Epithelial cell of esophagus (primary cell): ENCODE results near the gene SSBP4.

ENCODE experiments used
- DNase-seq: peaks from one replicate; pipeline ENCODE4 v3.0.0; 2010; ENCODE audit warnings: low read depth
- H3K4me3 ChIP-seq: 2 replicates; pipeline ENCODE4 v1.5.1; 2011; ENCODE audit warnings: mild to moderate bottlenecking, low read length, control low read depth
- CTCF ChIP-seq: IDR thresholded peaks from 2 replicates; pipeline ENCODE4 v1.5.1; 2011; ENCODE audit warnings: low read depth, mild to moderate bottlenecking, low read length, control low read depth, inconsistent platforms; ENCODE audit not compliant: insufficient read depth; ENCODE audit errors: missing control alignments

SSBP4 gene

DNA sequence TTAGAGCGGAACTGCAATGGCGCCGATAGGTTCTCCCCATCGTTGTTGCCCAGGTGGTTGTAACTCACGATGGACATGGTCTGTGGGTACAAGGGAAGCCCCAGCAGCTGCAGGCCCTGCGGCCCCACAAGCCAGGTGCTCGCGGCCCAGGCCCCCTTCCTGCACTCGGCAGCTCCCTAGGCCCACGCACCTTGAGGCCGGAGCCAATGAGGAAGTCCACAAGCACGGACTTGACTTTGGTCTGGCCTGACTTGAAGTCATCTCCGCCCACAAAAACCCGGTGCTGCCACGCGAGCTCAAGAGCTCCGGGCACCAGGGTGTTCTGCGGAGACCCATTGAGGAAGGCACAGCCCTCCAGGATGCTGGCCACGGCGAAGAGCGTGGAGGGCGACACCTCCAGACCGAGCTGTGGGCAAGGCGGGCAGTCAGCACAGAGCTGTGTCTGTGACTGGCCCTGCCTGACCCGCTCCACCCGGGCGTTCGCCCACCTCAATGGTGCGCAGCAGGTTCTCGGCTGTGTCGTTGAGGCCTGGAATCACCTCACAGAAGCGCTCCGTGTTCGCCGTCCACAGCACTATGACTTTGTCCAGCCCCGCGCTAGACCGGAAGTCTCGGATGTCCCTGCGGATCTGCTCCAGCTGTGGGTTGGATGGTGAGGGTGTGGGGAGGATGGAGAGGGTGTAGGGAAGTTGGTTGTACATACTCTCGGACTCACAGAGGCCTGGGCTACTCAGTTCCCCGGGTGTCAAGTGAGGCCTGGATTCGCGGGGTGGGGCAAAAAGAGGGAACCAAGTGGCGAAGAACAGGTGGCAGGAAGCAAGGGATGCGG, 16.9 kb downstream of the SSBP4 start:
- DNase-seq, result peak; percentile 46
- no peak for TF ChIP-seq CTCF
- H3K4me3 ChIP-seq, result no peak overlapping the region

- peak; percentile 54 for DNase-seq
- no peak for TF ChIP-seq CTCF
- H3K4me3 ChIP-seq, result peak overlapping the region; percentile 29
These were observed 17.7 kb downstream of the SSBP4 start for GRCh38 chr19:18436671-18437490.

DNA sequence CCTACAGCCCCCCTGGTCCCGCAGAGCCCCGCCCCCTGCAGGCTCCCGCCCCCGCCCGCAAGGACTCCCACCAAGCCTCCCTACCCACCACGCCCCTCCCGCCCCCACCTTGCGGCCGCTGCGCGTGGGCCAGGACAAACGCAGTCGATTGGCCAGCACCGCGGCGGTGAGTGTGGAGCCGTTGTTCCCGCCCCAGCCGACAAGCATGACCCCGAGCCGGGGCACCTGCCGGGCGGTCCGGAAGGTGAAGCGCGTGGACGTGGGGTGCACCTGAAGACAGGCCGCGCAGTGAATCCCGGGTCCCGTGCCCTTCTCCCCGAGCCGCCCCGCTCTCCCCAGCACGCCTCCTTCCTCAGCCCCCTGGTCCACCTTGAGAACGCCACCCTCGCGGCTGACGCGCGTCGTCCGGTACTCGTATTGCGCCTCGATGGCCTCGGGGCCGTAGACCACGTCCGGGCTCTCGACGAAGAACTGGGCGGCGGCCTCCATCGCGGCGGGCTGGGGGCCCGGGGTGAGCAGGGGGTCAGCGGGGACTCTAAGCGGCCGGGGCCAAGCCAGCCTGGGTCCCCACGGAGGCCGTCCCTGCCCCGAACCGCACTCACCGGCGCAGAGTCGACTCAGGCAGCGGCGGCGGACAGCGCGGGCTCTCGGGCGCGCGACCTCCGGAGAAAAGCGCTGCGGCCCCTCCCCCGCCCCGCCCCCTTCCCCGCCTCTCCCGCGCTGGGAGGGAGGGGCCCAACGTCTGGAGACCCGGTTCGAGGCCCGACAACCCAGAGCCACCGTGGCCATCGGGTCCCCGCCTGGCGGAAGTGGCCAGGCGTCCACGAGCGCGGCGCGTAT, 18.5 kb downstream of the SSBP4 start, which contains the start of gene ISYNA1:
Gene ISYNA1 (minus strand): TSS at position 643 of the 840 bp plus-strand sequence. CDS start 154 bp downstream, at position 489.
- TF ChIP-seq CTCF, result no peak
- peak; percentile 41 for DNase-seq

DNA sequence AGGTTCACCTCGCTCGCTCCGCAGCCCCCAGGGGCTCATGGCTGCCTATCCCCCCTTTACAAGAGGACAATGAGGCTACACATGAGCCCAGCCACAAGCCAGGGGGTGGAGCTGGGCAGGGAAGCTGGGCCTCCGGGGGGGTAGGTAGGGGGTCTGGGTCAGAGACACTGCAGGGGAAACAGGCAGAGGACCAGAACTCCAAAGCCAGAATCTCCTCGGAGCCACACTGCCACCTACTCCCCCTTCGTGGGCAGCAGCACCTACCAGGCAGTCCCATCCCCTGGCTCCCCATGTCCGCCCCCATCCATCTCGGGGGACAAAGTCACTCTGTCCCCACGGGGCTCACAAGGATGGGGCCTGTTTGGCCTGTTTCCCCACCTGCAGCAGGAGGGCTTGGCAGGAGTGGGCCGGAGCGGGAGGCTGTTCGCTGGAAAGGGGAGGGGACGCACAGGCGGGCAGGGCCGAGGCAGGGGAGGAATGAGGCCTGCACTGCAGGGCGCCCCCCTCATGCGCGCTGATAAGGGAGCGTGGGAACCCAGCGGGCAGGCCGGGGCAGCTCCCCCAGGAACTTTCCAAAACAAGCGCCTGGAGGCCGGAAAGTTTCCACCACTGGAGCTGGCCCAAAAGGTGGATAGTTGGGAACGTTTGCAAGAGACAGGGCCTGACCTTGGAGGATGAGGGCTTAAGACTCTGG, 19.3 kb downstream of the SSBP4 start:
- peak; percentile 69 for DNase-seq
- TF ChIP-seq CTCF, result no peak
- H3K4me3 ChIP-seq, result peak overlapping the region; percentile 49

More for the DNA sequence above, 18.5 kb downstream of the SSBP4 start, which contains the start of gene ISYNA1:
- peak within 1 kb of the TSS; percentile 49 for H3K4me3 ChIP-seq

DNA sequence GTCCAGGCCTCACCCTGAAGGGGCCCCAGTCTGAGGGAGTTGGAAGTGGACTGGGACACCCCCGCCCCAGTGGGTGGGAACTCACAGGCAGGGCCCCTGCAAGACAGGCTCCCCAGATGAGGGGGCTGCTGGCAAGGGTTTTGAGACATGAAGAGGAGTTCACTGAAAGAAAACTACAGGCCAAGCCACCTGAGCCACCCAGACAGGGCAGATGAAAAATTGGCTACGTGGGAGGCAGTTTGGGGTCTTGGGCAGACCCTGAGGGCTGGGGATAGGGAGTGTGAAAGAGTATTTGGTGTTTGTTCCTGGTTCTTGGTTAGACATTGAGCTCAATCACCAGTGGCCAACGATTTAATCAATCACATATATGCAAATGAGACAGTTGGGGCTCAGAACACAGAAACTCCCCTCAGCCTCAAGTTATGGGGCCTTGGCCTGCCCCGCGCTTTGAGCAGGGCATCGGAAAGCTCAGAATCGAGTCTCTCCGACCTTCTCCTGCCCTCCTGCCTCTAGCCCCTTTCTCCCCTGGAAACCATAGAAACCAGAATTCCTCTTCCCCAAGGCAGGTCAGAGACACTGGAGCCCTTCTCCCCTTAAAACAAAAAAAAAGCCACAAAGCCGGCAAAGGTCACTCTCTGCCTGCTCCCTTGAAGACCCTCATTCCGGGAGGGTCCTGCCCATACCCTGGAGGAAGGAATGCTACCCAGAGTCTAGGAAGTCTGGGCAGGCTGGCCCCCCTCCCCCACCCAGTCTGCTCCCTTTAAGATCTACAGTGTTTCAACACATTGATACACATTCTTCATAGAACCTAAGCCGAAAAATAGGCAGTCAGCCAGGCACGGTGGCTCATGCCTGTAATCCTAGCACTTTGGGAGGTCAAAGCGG, 20.1 kb downstream of the SSBP4 start:
- H3K4me3 ChIP-seq, result no peak overlapping the region
- DNase-seq, result peak; percentile 80
- TF ChIP-seq CTCF, result no peak
